HG03039 (cell line): ENCODE data around the gene SYT1.
"Not testable (repeated sequence)": the region's sequence is repeated elsewhere in the genome, so short reads cannot be mapped to it uniquely, and the experiment has no call there.

ENCODE experiments used
- ATAC-seq: cut with Tn5 transposase; IDR thresholded peaks from one replicate; pipeline ENCODE4 v1.9.1; 2021; ENCODE audit warnings: mild to moderate bottlenecking, moderate library complexity; ENCODE audit not compliant: unreplicated experiment

SYT1 gene

GRCh38 chr12:78864403-78864869 lies at the start of gene SYT1:
Gene SYT1, plus strand, starts transcription at chr12:78864774.
- no peak for ATAC-seq

- no peak for ATAC-seq
Observed at GRCh38 chr12:78818487-78818886, 46.1 kb upstream of the SYT1 start.

GRCh38 chr12:78820946-78821345 lies 43.6 kb upstream of the SYT1 start:
- ATAC-seq = no peak

- ATAC-seq = no peak
Observed at GRCh38 chr12:78824918-78825317, 39.7 kb upstream of the SYT1 start.

- ATAC-seq = no peak
Observed at GRCh38 chr12:78829690-78830089, 34.9 kb upstream of the SYT1 start.

- no peak for ATAC-seq
Observed at GRCh38 chr12:78835493-78835892, 29.1 kb upstream of the SYT1 start.

GRCh38 chr12:78840518-78841019 lies 24.0 kb upstream of the SYT1 start:
- ATAC-seq = not testable (repeated sequence)

- no peak for ATAC-seq
Observed at GRCh38 chr12:78853231-78853630, 11.3 kb upstream of the SYT1 start.

- peak; percentile 50 for ATAC-seq
Observed at GRCh38 chr12:78863482-78864402, 832 bp upstream of the SYT1 start.

GRCh38 chr12:78864870-78865463 lies 393 bp downstream of the SYT1 start:
- no peak for ATAC-seq

- no peak for ATAC-seq
Observed at GRCh38 chr12:78865516-78865915, 942 bp downstream of the SYT1 start.

- no peak for ATAC-seq
Observed at GRCh38 chr12:78866518-78866917, 1.9 kb downstream of the SYT1 start.

GRCh38 chr12:78870539-78870938 lies 6.0 kb downstream of the SYT1 start:
- no peak for ATAC-seq

- no peak for ATAC-seq
Observed at GRCh38 chr12:78871566-78871965, 7.0 kb downstream of the SYT1 start.

GRCh38 chr12:78878459-78878858 lies 13.9 kb downstream of the SYT1 start:
- ATAC-seq = no peak

GRCh38 chr12:78878866-78879265 lies 14.3 kb downstream of the SYT1 start:
- ATAC-seq = no peak

- ATAC-seq = no peak
Observed at GRCh38 chr12:78880078-78880477, 15.5 kb downstream of the SYT1 start.

- no peak for ATAC-seq
Observed at GRCh38 chr12:78881685-78882084, 17.1 kb downstream of the SYT1 start.

- ATAC-seq = no peak
Observed at GRCh38 chr12:78885466-78885865, 20.9 kb downstream of the SYT1 start.

GRCh38 chr12:78886719-78887407 lies 22.3 kb downstream of the SYT1 start:
- ATAC-seq = no peak

GRCh38 chr12:78887444-78887843 lies 22.9 kb downstream of the SYT1 start:
- no peak for ATAC-seq
